ENCODE data around the gene FOXA1.

Gene FOXA1

GRCh38 chr14:37600880-37601741, 6.1 kb upstream of the FOXA1 start:
- H3K27ac ChIP-seq (ENCODE audit: low read depth, low read length), result no peak overlapping the region
- peaks cover 10% of the 10 kb centered on the region for H3K4me1 ChIP-seq (ENCODE audit: insufficient read depth, low read length)
- no peaks in the 10 kb centered on the region for H3K36me3 ChIP-seq (ENCODE audit: insufficient read depth, low read length)
- H3K27me3 ChIP-seq (ENCODE audit: control insufficient read depth in 1 of 2, insufficient read depth in 2 of 2, low read length in 2 of 2), result peaks cover 82 to 83% of the 10 kb centered on the region in 2 donors
- no peak overlapping the region for H3K9ac ChIP-seq (ENCODE audit: low read length)
- no peak overlapping the region for H3K4me3 ChIP-seq (ENCODE audit: low read depth in 1 of 2, low read length in 2 of 2)
- no peaks in the 10 kb centered on the region for H3K9me3 ChIP-seq (ENCODE audit: low read length)

DNA sequence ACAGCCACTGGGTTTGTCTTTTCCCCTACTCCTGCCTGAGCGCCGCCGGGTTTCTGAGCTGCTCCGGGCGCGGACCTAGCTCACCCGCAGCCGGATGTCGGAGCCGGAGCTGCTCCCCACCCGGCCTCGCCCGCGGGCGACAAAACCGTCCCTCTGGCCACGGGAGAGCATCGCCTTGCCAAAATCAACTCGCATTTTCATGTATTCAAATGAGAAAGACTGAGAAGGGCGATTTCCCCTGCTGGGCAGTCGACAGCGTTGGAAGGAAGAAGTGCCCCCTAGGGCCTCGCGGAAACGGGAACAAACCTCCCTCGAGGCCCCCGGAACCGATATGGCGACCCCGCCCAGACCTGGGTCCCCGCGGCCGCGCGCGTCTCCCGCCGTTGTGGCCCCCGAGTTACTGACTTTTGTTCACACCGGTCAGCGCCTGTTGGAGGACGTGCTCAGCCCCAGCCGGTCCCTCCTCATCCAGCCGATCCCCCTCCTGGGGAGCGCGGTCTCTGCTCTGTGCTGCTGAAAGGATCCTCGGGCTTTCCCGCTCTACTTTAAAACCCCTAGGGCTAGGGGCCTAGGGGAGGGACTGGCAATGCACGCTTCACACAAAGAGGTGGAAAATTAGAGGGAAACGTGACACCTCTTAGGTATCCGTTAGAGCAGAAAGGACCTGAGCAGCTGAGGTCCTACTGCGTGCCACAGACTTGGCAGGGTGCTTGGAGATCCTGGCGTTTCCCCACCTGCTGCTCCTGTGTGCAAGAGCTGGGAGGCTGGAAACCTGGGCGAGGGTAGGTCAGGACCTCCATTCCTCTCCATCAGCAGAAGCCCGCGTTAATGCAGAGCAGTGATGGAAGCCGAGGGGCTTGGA, 4.7 kb upstream of the FOXA1 start:
- H3K36me3 ChIP-seq (ENCODE audit: insufficient read depth, low read length), result no peaks in the 10 kb centered on the region
- no peaks in the 10 kb centered on the region for H3K9me3 ChIP-seq (ENCODE audit: low read length)
- peak overlapping the region in 1 of 2 donors; percentile 14 for H3K4me3 ChIP-seq (ENCODE audit: low read depth in 1 of 2, low read length in 2 of 2)
- H3K9ac ChIP-seq (ENCODE audit: low read length), result no peak overlapping the region
- peaks cover 85 to 94% of the 10 kb centered on the region in 2 donors for H3K27me3 ChIP-seq (ENCODE audit: control insufficient read depth in 1 of 2, insufficient read depth in 2 of 2, low read length in 2 of 2)
- H3K4me1 ChIP-seq (ENCODE audit: insufficient read depth, low read length), result peaks cover 17% of the 10 kb centered on the region
- no peak overlapping the region for H3K27ac ChIP-seq (ENCODE audit: low read depth, low read length)

- H3K27ac ChIP-seq (ENCODE audit: low read depth, low read length), result no peak overlapping the region
- H3K36me3 ChIP-seq (ENCODE audit: insufficient read depth, low read length), result no peaks in the 10 kb centered on the region
- peaks cover 84 to 96% of the 10 kb centered on the region in 2 donors for H3K27me3 ChIP-seq (ENCODE audit: control insufficient read depth in 1 of 2, insufficient read depth in 2 of 2, low read length in 2 of 2)
- H3K4me1 ChIP-seq (ENCODE audit: insufficient read depth, low read length), result peaks cover 17% of the 10 kb centered on the region
- no peak overlapping the region for H3K4me3 ChIP-seq (ENCODE audit: low read depth in 1 of 2, low read length in 2 of 2)
- no peak overlapping the region for H3K9ac ChIP-seq (ENCODE audit: low read length)
- no peaks in the 10 kb centered on the region for H3K9me3 ChIP-seq (ENCODE audit: low read length)
Observed at GRCh38 chr14:37598747-37599506, 3.9 kb upstream of the FOXA1 start.

- peaks cover 87 to 96% of the 10 kb centered on the region in 2 donors for H3K27me3 ChIP-seq (ENCODE audit: control insufficient read depth in 1 of 2, insufficient read depth in 2 of 2, low read length in 2 of 2)
- no peaks in the 10 kb centered on the region for H3K36me3 ChIP-seq (ENCODE audit: insufficient read depth, low read length)
- peaks cover 17% of the 10 kb centered on the region for H3K4me1 ChIP-seq (ENCODE audit: insufficient read depth, low read length)
- H3K9ac ChIP-seq (ENCODE audit: low read length), result no peak overlapping the region
- H3K4me3 ChIP-seq (ENCODE audit: low read depth in 1 of 2, low read length in 2 of 2), result no peak overlapping the region
- H3K27ac ChIP-seq (ENCODE audit: low read depth, low read length), result no peak overlapping the region
- H3K9me3 ChIP-seq (ENCODE audit: low read length), result no peaks in the 10 kb centered on the region
Observed at GRCh38 chr14:37597914-37598746, 3.1 kb upstream of the FOXA1 start.

GRCh38 chr14:37597538-37597913, 2.5 kb upstream of the FOXA1 start:
- Histone ChIP-seq H3K27me3 (ENCODE audit: control insufficient read depth in 1 of 2, insufficient read depth in 2 of 2, low read length in 2 of 2) (peaks cover 87 to 96% of the 10 kb centered on the region in 2 donors), H3K27ac (ENCODE audit: low read depth, low read length) (no peak overlapping the region)

DNA sequence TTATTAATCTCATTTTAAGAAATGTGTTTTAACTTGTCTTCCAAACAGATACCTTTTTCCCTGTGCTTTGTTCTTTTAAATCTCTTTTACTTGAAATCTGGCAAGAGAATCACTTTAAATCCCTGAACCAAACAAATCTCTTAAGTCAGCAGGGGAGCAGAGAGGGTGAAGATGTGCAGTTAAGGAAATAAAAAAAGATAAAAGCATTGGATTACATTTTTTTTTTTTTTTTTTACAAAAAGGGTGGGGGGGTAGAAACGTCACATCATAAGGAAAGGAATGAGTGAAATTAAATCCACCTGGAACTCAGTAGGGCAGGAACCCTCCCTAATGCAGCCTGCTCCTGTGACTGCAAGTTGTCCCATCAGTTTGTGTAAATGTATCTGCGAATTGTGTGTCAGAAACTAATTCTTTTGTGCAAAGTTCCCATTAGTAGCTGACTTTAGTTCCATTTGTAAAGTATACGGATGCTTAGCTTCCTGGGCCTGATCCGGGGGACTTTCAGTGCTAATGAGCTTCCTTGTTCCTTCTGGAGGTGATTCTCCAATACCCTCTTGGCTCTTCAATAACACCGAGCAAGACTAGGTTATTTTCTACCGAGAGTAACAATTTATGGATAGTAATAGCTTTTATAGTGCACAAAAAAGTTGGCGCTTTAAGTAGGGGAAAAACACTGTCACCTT, 1.9 kb upstream of the FOXA1 start:
- no peak overlapping the region for H3K4me3 ChIP-seq (ENCODE audit: low read depth in 1 of 2, low read length in 2 of 2)
- H3K9ac ChIP-seq (ENCODE audit: low read length), result no peak overlapping the region
- H3K4me1 ChIP-seq (ENCODE audit: insufficient read depth, low read length), result peaks cover 17% of the 10 kb centered on the region
- no peak overlapping the region for H3K27ac ChIP-seq (ENCODE audit: low read depth, low read length)
- no peaks in the 10 kb centered on the region for H3K36me3 ChIP-seq (ENCODE audit: insufficient read depth, low read length)
- peaks cover 87 to 96% of the 10 kb centered on the region in 2 donors for H3K27me3 ChIP-seq (ENCODE audit: control insufficient read depth in 1 of 2, insufficient read depth in 2 of 2, low read length in 2 of 2)
- no peaks in the 10 kb centered on the region for H3K9me3 ChIP-seq (ENCODE audit: low read length)

More at GRCh38 chr14:37597538-37597913, 2.5 kb upstream of the FOXA1 start:
- H3K4me1 ChIP-seq (ENCODE audit: insufficient read depth, low read length), result peaks cover 17% of the 10 kb centered on the region
- no peak overlapping the region for H3K4me3 ChIP-seq (ENCODE audit: low read depth in 1 of 2, low read length in 2 of 2)
- no peaks in the 10 kb centered on the region for H3K36me3 ChIP-seq (ENCODE audit: insufficient read depth, low read length)
- H3K9ac ChIP-seq (ENCODE audit: low read length), result no peak overlapping the region
- H3K9me3 ChIP-seq (ENCODE audit: low read length), result no peaks in the 10 kb centered on the region

DNA sequence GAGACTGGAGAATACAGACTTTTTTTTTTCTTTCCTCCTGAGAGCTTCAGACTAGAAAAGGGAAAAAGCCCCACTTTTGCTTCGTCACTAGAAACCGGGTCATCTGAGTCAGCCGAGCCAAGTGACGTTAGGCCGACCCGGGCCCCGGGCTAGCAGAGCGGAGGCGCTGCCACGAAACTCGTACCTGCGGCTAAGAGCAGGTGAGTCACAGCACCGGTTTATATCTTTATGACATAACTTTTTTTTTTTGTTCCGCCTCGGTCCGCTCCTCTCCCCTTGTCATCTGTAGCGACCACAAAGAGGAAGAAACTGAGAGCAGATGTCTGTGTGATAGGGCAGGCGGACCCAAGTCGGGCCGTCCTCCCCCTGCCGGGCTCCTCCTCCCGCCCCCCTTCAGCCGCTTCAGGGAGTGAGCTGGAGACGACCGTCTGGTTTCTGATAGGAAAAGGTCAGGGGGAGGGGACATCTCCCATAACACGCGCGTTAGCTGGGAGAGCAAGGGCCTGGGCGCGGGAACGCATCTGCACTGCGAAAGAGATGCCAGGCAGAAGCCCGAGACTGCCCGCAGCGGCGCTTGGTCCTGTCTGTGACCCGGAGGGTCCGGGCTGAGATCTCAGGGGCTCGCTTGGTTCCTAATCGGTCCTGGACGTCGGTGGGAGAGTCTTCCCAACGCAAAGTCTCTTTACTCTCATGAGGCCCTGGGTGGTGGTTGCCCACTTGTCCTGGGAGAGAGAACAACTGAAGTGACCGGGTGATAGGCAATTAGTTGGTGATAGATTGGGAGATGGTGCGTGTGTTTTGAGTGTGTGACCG, 966 bp upstream of the FOXA1 start:
- Histone ChIP-seq H3K4me3 (ENCODE audit: low read depth in 1 of 2, low read length in 2 of 2) (no peak overlapping the region), H3K27me3 (ENCODE audit: control insufficient read depth in 1 of 2, insufficient read depth in 2 of 2, low read length in 2 of 2) (peaks cover 85 to 96% of the 10 kb centered on the region in 2 donors), H3K27ac (ENCODE audit: low read depth, low read length) (no peak overlapping the region)

GRCh38 chr14:37594238-37594970, 645 bp downstream of the FOXA1 start:
- Histone ChIP-seq H3K36me3 (ENCODE audit: insufficient read depth, low read length) (no peaks in the 10 kb centered on the region), H3K27me3 (ENCODE audit: control insufficient read depth in 1 of 2, insufficient read depth in 2 of 2, low read length in 2 of 2) (peaks cover 82 to 93% of the 10 kb centered on the region in 2 donors), H3K4me1 (ENCODE audit: insufficient read depth, low read length) (peaks cover 17% of the 10 kb centered on the region), H3K27ac (ENCODE audit: low read depth, low read length) (no peak overlapping the region), H3K9ac (ENCODE audit: low read length) (no peak overlapping the region), H3K9me3 (ENCODE audit: low read length) (no peaks in the 10 kb centered on the region), H3K4me3 (ENCODE audit: low read depth in 1 of 2, low read length in 2 of 2) (peak overlapping the region in 1 of 2 donors; percentile 4)

More for the DNA sequence above, 966 bp upstream of the FOXA1 start:
- no peak overlapping the region for H3K9ac ChIP-seq (ENCODE audit: low read length)
- H3K9me3 ChIP-seq (ENCODE audit: low read length), result no peaks in the 10 kb centered on the region
- H3K36me3 ChIP-seq (ENCODE audit: insufficient read depth, low read length), result no peaks in the 10 kb centered on the region
- peaks cover 17% of the 10 kb centered on the region for H3K4me1 ChIP-seq (ENCODE audit: insufficient read depth, low read length)

- peak overlapping the region in 1 of 2 donors; percentile 4 for H3K4me3 ChIP-seq (ENCODE audit: low read depth in 1 of 2, low read length in 2 of 2)
Observed at GRCh38 chr14:37593511-37594237, 1.4 kb downstream of the FOXA1 start.

More at GRCh38 chr14:37593511-37594237, 1.4 kb downstream of the FOXA1 start:
- peaks cover 11% of the 10 kb centered on the region for H3K4me1 ChIP-seq (ENCODE audit: insufficient read depth, low read length)
- no peak overlapping the region for H3K9ac ChIP-seq (ENCODE audit: low read length)
- H3K36me3 ChIP-seq (ENCODE audit: insufficient read depth, low read length), result no peaks in the 10 kb centered on the region
- no peaks in the 10 kb centered on the region for H3K9me3 ChIP-seq (ENCODE audit: low read length)
- peaks cover 83 to 93% of the 10 kb centered on the region in 2 donors for H3K27me3 ChIP-seq (ENCODE audit: control insufficient read depth in 1 of 2, insufficient read depth in 2 of 2, low read length in 2 of 2)
- H3K27ac ChIP-seq (ENCODE audit: low read depth, low read length), result no peak overlapping the region

All from muscle layer of colon (tissue), 2 donors.